Activated CD8-positive, alpha-beta memory T cell treated with anti-CD3 and anti-CD28 coated beads, Interleukin-2, amount 50 U/mL, for 48 hours (primary cell): ENCODE measurements around the gene CFAP57.
"Not testable (repeated sequence)": the region's sequence is repeated elsewhere in the genome, so short reads cannot be mapped to it uniquely, and the experiment has no call there.

ENCODE experiments used
- DNase-seq: peaks from one replicate; pipeline ENCODE4 v3.0.0-alpha.2; 2020

Gene CFAP57

DNA sequence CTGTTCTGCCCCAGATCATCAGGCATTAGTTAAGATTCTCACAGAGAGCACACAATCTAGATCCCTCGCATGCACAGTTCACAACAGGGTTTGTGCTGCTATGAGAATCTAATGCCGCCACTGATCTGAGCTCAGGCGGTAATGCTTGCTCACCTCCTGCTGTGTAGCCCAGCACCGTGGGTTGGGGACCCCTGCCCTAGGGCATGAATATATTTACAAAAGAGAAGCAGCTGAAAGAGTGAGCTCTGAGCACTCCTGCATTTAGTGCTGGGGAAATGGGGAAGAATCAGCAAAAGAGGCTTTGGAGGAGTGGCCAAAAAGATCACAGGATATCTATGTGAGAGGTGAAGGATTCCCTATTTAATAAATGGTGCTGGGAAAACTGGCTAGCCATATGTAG is 5.6 kb downstream of the CFAP57 start:
- no peak for DNase-seq

DNA sequence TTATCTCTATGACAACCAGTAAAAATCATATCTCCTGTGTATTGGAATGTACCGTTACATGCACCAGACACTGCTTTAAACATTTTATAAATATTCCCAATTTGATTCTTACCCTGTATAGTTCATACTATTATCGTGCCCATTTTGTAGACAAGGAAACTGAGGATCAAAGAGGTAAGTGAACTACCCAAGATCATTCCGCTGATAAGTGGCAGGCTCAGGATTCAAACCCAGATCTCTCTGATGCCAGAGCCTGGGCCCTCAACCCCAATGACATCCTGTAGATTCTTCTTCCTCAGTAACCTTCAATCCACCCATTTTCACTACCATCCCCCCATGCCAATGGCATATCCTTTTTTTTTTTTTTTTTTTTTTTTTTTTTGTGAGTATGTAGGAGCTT is 12.3 kb downstream of the CFAP57 start:
- no peak for DNase-seq

DNA sequence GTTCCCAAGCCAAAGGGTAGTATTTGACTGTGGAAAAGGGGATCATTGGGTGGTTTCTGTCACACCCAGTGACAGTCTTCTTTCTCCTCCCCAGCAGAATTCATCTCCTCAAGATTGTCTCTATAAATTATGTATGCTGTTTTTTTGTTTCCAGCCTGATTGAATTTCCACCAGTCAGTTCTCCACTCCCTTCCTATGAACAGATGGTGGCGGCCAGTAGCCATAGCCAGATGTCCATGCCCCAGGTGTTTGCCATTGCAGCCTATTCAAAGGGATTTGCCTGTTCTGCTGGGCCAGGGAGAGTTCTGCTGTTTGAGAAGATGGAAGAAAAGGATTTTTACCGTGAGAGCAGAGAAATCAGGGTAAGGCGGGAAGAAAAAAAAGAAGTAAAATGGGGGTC is 12.9 kb downstream of the CFAP57 start:
- no peak for DNase-seq

DNA sequence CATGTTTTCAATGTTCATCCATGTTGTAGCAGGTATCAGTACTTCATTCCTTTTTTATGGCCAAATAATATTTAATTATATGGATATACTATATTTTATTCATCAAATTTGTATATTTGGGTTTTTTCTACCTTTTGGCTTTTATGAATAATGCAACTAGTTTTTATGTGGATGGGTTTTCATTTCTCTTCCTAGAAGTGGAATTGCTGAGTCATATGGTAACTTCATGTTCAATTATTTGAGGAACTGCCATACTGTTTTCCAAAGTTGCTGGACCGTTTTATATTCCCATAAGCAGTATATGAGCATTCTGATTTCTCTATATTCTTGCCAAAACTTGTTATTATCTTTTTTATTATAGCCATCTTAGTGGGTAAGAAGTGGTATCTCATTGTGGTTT is 16.0 kb downstream of the CFAP57 start:
- no peak for DNase-seq

DNA sequence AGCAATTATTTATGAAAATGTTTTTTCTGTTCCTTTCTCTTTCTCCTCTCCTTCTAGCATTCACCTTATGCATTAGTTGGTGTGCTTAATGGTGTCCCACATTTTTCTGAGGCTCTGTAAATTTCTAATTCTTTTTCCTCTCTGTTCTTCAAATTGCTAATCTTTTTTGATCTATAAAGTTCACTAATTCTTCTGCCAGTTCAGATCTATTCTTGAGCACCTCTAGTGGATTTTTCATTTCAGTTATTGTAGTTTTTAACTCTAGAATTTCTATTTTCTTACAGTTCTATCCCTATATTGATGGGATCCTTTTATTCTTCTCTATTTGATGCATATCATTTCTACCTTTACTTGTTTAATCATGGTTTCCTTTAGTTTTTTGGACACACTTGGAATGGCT is 22.4 kb downstream of the CFAP57 start:
- DNase-seq = no peak

DNA sequence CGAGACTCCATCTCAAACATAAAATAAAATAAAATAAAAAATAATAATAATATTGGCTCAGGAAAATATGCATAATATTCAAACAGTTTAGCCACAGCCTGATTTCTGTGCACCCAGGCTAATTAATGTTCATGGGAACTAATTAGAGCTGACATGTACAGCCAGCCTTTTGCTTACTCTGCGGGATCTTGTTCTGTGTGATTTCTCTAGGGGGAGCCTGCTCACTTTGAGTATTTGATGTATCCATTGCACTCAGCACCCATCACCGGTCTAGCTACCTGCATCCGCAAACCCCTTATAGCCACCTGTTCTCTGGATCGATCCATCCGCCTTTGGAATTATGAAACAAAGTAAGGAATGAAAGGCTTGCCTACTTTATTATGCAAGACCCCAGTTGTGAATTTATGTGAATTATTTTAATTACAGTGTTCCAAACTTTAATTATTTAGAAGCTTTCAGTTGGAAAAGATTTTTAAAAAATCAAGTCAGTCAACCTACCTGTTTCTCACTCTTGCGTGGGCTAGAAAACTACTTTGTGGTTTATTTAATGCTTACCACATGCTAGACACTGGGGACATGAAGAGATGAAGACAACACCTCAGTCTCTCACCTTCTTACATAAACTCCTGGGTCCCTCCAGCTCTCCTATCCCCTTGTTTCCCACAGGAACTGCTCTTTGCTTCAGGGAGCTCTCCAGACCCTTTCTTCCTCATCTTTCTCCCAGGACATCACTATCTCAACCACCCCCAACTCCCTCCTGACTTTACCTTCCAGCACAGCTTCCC is 25.4 kb downstream of the CFAP57 start:
- DNase-seq = no peak

DNA sequence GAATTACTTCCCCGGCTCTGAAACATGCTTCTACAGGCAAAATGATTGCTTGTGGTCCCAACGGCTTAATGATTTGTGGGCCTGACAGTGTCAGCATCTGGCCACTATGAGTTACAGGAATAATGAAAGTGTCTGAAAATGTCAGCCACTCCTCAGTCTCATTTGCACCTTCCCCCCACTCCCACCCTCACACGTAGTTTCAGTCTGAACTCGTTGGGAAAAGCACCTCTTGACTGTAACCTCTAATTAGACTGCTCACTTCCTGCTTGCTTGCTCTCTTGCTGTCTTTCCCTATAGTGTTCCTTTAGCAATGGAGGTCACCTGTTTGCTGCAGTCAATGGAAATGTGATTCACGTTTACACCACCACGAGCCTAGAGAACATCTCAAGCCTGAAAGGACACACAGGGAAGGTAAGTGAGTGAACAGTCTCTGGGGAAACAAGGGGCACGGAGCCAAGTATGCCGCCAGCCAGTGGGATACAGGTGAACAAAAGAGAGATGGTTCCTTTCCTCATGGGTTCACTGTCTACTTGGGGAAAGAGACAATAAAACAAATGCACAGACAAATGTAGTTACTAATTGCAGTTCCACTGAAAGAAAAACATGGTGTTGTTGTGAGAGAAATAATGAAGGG is 27.1 kb downstream of the CFAP57 start:
- no peak for DNase-seq

DNA sequence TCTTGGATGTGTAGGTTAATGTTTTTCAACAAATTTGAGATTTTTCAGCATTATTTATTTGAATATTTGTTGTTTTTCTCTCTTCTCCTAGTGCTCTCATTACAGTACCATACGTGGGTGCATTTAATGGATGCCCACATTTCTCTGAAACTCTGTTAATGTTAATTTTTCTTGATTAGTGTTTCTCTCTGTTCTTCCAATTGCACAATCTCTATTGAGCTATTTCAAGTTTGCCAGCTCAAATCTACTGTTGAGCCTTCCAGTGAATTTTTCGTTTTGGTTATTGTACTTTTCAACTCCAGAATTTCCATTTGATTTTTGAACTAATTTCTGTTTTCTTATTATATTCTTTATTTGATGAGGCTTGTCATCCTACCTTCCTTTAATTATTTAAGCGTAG is 31.7 kb downstream of the CFAP57 start:
- DNase-seq = no peak

DNA sequence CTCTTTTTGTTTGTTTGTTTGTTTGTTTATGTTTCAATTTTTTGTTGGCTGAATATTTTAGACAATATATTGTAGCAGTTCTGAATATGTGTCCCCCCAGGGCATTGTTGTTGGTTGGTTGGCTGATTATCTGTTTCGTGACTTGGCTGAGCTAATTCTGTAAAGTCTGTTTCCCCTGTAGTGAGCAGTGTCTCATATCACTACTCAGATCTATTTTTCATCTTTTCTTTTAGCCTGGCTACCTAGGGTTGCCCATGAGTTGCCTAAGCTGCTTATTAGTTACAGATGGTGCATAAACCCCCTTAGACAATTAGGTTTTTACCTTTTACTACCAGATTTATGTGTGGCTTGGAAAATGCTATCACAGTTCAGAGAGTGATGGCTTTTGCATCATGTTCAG is 32.3 kb downstream of the CFAP57 start:
- no peak for DNase-seq

DNA sequence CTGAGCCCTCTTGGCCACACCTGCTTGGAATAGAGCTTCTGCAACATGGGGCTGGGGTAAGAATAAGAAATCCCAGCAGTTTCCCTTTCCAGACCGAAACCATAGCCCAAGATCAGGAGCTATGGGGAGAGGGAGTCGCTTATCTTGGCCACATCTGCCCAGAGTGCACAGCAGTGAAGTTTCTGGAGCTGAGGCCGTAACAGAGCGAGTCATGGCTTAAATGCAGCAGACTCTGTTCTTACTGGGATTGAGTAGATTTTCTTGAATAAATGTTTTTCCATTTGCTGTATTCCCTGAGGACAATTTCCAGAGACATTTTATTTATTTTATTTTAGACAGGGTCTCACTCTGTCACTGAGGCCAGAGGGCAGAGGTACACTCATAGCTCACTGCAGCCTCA is 33.5 kb downstream of the CFAP57 start:
- DNase-seq = no peak

DNA sequence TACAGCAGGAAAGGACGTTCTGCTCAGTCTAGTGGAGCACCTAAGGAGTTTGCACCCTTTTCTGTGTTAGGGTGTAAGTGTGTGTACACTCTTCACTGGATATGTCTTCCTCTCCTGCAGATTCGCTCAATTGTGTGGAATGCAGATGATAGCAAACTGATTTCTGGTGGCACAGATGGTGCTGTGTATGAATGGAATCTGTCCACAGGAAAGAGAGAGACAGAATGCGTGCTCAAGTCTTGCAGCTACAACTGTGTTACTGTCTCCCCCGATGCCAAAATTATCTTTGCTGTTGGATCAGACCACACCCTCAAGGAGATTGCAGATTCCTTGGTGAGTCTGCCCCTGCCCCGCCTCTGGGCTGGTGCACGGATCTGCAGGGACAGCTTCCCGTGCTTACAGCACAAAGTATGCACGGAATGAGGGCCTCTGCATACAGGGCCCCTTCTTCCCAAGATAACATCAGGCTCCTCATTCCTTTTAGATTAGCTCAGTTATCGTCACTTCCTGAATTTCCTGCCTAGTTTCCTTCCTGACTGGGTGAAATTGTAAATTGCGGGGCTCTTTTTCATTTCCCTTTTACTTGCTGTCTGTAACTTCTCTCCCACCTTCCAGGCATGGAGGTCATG is 34.6 kb downstream of the CFAP57 start:
- DNase-seq = no peak

DNA sequence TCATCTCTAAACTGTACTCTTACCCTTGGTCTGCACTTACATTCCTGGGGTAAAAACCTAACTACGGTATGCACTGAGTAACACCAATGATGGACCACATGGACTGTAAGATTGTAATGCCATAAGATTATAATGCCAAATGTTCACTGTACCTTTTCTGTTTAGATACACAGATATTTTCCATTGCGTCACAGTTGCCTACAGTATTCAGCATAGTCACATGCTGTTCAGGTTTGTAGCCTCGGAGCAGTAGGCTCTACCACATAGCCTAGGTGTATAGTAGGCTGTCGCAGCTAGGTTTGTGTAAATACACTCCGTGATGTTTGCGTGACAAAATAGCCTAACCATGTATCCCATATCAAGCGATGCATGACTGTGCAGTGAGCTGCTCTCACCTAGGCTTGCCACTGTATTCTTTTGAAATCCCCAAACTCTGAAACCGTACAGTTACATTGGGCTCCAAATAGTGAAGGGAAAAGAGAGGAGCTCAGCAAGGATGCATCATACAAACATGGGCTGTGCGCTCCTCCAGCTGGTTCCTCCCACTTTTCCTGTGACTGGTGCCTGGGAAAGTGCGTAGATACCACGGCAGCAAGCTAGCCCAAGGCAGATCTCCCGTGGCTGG is 35.2 kb downstream of the CFAP57 start:
- no peak for DNase-seq

DNA sequence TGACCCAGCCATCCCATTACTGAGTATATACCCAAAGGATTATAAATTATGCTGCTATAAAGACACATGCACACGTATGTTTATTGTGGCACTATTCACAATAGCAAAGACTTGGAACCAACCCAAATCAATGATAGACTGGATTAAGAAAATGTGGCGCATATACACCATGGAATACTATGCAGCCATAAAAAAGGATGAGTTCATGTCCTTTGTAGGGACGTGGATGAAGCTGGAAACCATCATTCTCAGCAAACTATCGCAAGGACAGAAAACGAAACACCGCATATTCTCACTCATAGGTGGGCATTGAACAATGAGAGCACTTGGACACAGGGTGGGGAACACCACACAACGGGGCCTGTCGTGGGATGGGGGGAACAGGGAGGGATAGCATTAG is 36.1 kb downstream of the CFAP57 start:
- DNase-seq = not testable (repeated sequence)

DNA sequence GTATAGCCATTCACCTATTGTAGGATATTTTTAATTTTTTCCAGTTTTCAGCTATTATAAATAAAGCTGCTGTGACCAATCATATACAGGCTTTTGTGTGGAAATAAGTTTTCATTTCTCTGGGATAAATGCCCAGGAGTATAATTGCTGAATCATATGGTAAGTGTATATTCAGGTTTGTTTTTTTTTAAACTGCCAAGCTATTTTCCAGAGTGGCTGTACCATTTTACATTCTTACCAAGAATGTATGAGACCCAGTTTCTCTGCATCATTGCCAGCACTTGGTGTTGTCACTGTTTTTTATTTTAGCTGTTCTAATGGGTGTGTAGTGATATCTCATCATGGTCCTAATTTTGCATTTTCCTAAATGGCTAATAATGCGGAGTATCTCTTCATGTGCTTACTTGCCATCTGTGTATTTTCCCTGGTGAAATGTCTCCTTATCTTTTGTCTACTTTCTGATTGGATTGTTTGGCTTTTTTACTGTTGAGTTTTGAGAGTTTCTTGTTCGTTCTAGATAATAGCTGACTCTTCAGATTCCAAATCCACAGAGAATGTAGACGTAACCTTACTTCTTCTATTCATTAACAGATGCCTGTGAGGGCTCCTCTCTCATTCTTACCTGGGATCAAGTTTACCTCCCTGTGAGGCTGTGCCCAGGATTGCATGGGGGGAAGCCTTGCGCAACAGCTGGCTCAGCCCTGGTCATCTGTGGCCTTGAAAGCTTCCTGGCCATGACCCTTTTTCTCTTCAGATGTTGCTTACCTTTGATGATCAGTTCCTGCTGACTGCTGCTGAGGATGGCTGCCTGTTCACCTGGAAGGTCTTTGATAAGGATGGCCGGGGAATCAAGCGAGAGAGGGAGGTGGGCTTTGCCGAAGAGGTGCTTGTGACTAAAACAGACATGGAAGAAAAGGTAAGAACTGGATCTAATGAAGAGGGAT is 42.6 kb downstream of the CFAP57 start:
- DNase-seq = no peak

DNA sequence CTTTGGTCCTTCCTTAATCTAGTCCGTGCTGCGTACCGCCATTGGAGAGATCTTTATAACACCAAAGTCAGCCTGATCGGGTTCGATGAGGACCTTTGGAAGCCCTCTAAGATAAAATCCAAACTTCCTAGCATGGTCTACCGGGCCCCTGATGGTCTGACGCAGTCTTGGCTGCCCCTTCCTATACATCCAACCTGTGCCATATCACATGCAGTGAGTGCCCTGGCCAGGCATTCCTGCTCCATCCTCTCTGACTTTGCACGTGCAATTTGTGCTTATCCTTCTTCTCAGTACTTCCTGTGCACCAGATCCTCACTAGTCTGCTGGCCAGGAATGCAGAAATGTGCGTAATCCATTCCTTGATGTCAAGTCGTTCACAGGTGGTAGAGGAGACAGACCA is 45.6 kb downstream of the CFAP57 start:
- DNase-seq = no peak

DNA sequence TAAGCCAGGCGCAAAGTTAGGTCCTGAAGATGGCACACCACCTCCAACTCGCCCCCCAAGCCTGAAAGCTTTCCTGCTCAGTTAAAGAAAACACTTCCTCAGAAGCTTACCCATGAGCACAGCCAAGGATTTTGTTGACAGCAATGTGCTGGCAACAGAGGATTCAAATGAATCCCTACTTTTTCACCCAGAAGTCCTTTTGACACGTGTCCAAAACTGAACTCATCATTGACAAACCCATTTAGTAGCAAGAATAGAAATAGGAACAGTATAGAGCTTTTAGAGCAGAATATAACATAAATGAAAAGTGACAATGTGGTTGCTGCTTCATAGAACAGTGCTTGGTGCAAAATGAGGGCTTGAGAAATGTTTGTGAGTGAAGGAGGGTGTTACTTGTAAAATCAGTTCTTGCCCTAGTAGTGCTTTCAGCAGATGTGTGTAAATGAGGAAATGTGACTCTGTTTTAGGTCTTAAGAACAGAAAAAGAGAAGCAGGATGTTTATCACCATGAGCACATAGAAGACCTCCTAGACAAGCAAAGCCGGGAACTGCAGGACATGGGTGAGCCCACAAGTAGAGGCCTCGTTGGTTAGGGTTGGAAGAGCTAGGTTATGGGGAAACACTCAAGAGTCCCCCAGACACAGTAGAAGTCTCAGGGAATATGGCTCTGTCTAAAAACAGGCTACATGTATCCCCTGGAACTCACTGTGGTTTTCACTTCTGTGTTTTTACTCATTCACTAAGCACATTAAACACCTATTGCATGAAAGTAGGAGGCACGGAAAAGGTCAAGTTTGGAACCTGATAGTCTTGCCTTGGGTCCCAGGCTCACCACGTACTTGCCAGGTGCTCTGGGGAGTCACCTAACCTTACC is 49.0 kb downstream of the CFAP57 start:
- no peak for DNase-seq

DNA sequence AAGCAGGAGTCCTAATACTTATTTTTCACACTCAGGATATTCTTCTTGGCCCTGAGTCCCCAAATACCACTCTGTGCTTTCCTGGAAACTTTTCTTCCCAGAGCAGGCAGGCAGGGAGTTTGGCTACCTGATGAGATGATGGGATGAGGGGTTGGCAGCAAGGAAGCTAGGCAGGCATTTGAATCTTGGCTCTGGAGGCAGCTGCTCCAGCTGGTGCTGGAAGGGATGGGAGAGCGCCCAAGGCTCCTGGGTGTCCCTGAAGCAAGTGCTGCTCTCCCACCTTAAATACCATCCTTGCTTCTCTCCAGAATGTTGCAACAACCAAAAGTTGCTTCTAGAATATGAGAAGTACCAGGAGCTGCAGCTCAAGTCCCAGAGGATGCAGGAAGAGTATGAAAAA is 49.7 kb downstream of the CFAP57 start:
- no peak for DNase-seq

DNA sequence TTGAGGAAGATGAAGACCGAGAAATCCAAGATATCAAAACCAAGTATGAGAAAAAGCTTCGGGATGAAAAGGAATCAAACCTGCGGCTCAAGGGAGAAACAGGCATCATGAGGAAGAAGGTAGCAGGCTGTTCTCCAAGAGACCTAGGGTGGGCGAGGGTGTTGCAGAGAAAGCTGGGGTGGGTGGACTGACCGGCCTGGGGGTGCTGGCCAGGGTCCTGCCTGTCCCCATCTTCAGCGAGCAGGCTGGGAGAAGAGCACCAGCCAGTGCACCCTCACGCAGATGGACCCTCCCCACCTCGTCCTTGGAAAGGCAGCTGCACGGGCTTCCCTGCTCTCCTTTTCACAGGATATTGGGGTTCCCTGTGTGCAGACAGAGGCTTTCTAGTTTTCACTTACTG is 50.7 kb downstream of the CFAP57 start:
- DNase-seq = no peak

DNA sequence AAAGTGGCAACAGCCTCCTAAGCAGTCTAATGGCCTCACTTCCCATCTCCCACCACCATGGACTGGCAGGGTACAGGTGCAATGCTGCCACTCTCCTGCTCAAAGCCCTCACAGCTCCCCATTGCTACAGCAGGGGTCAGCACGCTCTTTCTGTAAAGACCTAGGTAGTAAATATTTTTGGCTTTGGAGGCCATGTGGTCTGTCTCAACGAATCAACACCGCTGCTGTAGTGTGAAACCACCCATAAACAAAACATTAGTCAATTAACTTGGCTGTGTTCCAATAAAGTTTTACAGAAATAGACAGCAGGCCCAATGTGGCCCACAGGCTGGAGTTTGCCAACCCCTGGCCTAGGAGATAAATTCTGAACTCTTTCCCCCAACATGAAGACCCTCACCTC is 53.0 kb downstream of the CFAP57 start:
- no peak for DNase-seq

DNA sequence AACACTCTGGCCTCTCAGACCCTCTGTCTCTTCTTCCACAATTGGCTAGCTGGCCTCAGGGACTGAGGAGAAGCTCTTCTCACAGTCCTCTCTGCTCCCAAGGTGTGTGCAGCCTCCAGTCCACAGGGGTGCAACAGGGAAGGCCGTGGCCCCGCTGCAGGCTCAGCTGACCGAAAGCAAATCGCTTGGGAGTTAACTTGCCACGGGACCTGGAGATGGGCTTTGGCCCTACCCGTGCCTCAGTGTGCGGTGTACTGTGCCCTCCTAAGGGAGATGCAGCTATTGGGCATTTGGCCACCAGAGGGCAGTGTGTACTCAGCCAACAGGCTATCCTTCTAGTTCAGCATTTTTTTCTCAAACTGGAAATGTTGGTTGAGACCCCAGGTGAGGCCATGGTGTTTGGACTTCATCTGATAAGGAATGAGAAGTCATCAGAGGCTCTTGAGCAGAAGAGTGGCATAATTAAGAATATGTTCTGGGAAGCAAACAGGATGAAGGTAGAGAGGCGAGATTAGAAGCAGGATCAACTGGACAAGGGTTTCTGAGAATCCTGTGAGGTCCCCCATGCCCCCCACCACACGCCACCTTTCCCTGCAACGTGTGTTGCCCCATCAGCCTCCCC is 55.1 kb downstream of the CFAP57 start:
- peak; percentile 96 for DNase-seq
